ENCODE results near the gene WNT2B. TPM values are rescaled to one million over a fixed set of nuclear protein-coding genes. Genes with fewer than 3 reads are reported as not detected.

WNT2B gene
- total RNA-seq, 1 donor from 2014 or later = not detected

- intact Hi-C loops (cut with micrococcal nuclease) = loop anchor here (5.0 kb wide), 1 partner anchor 107 kb away; no protein-coding TSS in a partner anchor
Measured at GRCh38 chr1:112504661-112505399, 3.9 kb upstream of the WNT2B start.

GRCh38 chr1:112505400-112505785 is 3.4 kb upstream of the WNT2B start:
- intact Hi-C loops (cut with micrococcal nuclease) = no loop called here

GRCh38 chr1:112505878-112506277 is 2.9 kb upstream of the WNT2B start:
- intact Hi-C loops (cut with micrococcal nuclease) = no loop called here

GRCh38 chr1:112506306-112506705 is 2.5 kb upstream of the WNT2B start:
- intact Hi-C loops (cut with micrococcal nuclease) = no loop called here

GRCh38 chr1:112506731-112507130 is 2.0 kb upstream of the WNT2B start:
- intact Hi-C loops (cut with micrococcal nuclease) = no loop called here

- intact Hi-C loops (cut with micrococcal nuclease) = no loop called here
Measured at GRCh38 chr1:112507336-112507735, 1.4 kb upstream of the WNT2B start.

GRCh38 chr1:112507921-112508277 is 866 bp upstream of the WNT2B start:
- intact Hi-C loops (cut with micrococcal nuclease) = no loop called here

- intact Hi-C loops (cut with micrococcal nuclease) = no loop called here
Measured at GRCh38 chr1:112509005-112509659, 367 bp downstream of the WNT2B start.

- intact Hi-C loops (cut with micrococcal nuclease) = no loop called here
Measured at GRCh38 chr1:112509660-112510178, 954 bp downstream of the WNT2B start.

GRCh38 chr1:112510340-112510739 is 1.6 kb downstream of the WNT2B start:
- intact Hi-C loops (cut with micrococcal nuclease) = no loop called here

GRCh38 chr1:112511897-112512296 is 3.1 kb downstream of the WNT2B start:
- intact Hi-C loops (cut with micrococcal nuclease) = no loop called here

- intact Hi-C loops (cut with micrococcal nuclease) = no loop called here
Measured at GRCh38 chr1:112513112-112513870, 4.5 kb downstream of the WNT2B start.

- intact Hi-C loops (cut with micrococcal nuclease) = no loop called here
Measured at GRCh38 chr1:112514901-112515300, 6.1 kb downstream of the WNT2B start.

- intact Hi-C loops (cut with micrococcal nuclease) = no loop called here
Measured at GRCh38 chr1:112515311-112516009, 6.7 kb downstream of the WNT2B start.

GRCh38 chr1:112516141-112516540 is 7.4 kb downstream of the WNT2B start:
- intact Hi-C loops (cut with micrococcal nuclease) = no loop called here

GRCh38 chr1:112517231-112517630 is 8.5 kb downstream of the WNT2B start:
- intact Hi-C loops (cut with micrococcal nuclease) = no loop called here

GRCh38 chr1:112517646-112518045 is 8.9 kb downstream of the WNT2B start:
- intact Hi-C loops (cut with micrococcal nuclease) = no loop called here

GRCh38 chr1:112518186-112518585 is 9.4 kb downstream of the WNT2B start:
- intact Hi-C loops (cut with micrococcal nuclease) = no loop called here

- intact Hi-C loops (cut with micrococcal nuclease) = no loop called here
Measured at GRCh38 chr1:112520166-112520565, 11.4 kb downstream of the WNT2B start.

- intact Hi-C loops (cut with micrococcal nuclease) = no loop called here
Measured at GRCh38 chr1:112522621-112523020, 13.9 kb downstream of the WNT2B start.

GRCh38 chr1:112524251-112524650 is 15.5 kb downstream of the WNT2B start:
- intact Hi-C loops (cut with micrococcal nuclease) = no loop called here

Data from T-helper 2 cell treated with Interferon-gamma antibody and Interleukin-4, amounts not matched to agents 100 ng/mL and 5 ng/mL, for 36 hours (primary cell).